Measurements from ENCODE around the gene CSPG5. TPM values are rescaled to one million over a fixed set of nuclear protein-coding genes. Genes with fewer than 3 reads are reported as not detected.

The CSPG5 gene
- polyA plus RNA-seq, 4 donors = 0.37 to 0.64 TPM; not detected in 2

DNA sequence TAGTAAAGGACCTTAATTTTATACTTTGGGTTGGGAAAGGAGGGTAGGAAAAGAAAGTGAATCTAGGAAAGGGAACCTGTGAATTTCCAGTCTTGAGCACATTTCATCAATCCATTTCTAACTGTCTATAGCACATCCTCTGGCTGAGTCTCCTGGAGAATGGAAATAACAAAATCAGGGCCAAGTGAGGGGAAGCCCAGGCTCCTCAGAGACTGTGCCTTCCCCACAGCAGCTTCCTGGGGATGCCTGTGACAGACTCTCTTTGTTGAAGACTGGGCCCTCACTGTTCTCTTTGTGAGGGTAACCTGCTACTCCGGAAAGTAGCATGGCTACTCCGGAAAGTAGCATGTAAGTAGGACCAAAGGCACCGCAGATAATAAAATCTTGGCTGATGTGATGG, 22.6 kb upstream of the CSPG5 start:
- H3K27ac ChIP-seq (ENCODE audit: low read depth in 1 of 3, low read length in 2 of 3) = no peak overlapping the region
- no peak for DNase-seq
- H3K4me3 ChIP-seq (ENCODE audit: low read depth in 1 of 3, low read length in 3 of 3) = no peak overlapping the region
- peaks cover 5 to 54% (median 5%) of the 10 kb centered on the region in 3 donors for H3K36me3 ChIP-seq (ENCODE audit: control insufficient read depth in 3 of 3, insufficient read depth in 2 of 3, low read depth in 1 of 3, low read length in 3 of 3)
- no peaks in the 10 kb centered on the region for H3K9me3 ChIP-seq (ENCODE audit: control insufficient read depth in 2 of 2, insufficient read depth in 1 of 2, low read depth in 1 of 2, low read length in 1 of 2)
- no peaks in the 10 kb centered on the region for H3K27me3 ChIP-seq (ENCODE audit: control insufficient read depth in 3 of 3, insufficient read depth in 3 of 3, low read length in 3 of 3)
- no peak for FAIRE-seq
- WGBS, 3 donors = 93 to 95% (median 94%) methylated on average over 3 of the region's 3 CpGs
- no peaks in the 10 kb centered on the region for H3K4me1 ChIP-seq (ENCODE audit: control insufficient read depth in 3 of 3, insufficient read depth in 2 of 3, low read depth in 1 of 3, low read length in 2 of 3)

DNA sequence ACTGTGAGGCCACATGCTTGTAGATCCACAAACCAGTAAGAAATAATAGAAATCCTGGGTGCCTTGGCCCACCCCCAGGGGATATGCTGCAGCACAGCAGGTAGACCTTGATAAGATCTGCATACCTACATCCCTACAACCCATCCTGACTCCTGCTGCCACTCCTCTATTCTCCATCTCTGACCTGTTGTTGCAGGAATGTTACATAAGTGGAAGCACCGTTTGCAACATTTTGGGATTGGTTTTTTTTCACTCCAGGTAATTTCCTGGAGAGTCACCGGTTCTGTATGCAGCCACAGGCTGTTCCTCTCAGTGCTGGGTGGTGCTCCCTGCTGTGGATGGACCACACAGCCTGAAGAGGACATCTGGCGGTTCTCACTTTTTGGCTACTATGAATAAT, 16.1 kb upstream of the CSPG5 start:
- Histone ChIP-seq H3K4me1 (ENCODE audit: control insufficient read depth in 3 of 3, insufficient read depth in 2 of 3, low read depth in 1 of 3, low read length in 2 of 3) (no peaks in the 10 kb centered on the region), H3K27ac (ENCODE audit: low read depth in 1 of 3, low read length in 2 of 3) (no peak overlapping the region), H3K27me3 (ENCODE audit: control insufficient read depth in 3 of 3, insufficient read depth in 3 of 3, low read length in 3 of 3) (no peaks in the 10 kb centered on the region), H3K4me3 (ENCODE audit: low read depth in 1 of 3, low read length in 3 of 3) (no peak overlapping the region), H3K36me3 (ENCODE audit: control insufficient read depth in 3 of 3, insufficient read depth in 2 of 3, low read depth in 1 of 3, low read length in 3 of 3) (peaks cover 4 to 51% (median 7%) of the 10 kb centered on the region in 3 donors), H3K9me3 (ENCODE audit: control insufficient read depth in 2 of 2, insufficient read depth in 1 of 2, low read depth in 1 of 2, low read length in 1 of 2) (no peaks in the 10 kb centered on the region)
- no peak for FAIRE-seq
- 73 to 85% (median 82%) methylated on average over 3 of the region's 3 CpGs for WGBS, 3 donors
- no peak for DNase-seq

DNA sequence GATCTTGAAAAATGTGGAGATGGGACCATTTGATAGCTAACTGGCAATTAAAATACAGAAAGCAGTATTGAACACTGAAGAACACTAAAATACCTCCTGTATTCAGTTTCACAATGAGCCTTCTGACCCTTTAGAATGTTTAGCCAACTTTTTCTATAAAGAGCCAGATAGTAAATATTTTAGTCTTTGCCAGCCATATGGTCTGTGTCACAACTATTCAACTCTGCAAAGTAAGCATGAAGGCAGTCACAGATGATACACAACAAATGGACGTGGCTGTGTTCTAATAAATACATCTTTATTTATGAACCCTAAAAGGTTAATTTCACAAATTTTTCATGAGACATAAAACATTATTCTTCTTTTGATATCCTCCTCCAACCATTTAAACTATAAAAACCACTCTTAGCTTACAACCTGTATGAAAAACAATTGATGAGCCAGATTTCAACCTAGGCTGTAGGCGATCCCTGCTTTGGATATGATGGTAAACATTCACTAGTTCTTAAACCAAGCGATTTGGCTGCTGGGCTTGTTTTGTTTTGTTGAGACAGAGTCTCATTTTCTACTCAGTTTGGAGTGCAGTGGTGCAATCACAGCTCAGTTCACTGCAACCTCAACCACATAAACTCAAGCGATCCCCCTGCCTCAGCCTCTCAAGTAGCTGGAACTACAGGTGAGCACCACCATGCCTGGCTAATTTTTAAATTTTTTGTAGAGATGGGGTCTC, 13.6 kb upstream of the CSPG5 start:
- H3K4me3 ChIP-seq (ENCODE audit: low read depth in 1 of 3, low read length in 3 of 3) = no peak overlapping the region
- FAIRE-seq (no peak), DNase-seq (no peak)
- H3K27me3 ChIP-seq (ENCODE audit: control insufficient read depth in 3 of 3, insufficient read depth in 3 of 3, low read length in 3 of 3) = no peaks in the 10 kb centered on the region
- WGBS, 3 donors = 77 to 93% (median 92%) methylated on average over 4 of the region's 4 CpGs
- no peaks in the 10 kb centered on the region for H3K9me3 ChIP-seq (ENCODE audit: control insufficient read depth in 2 of 2, insufficient read depth in 1 of 2, low read depth in 1 of 2, low read length in 1 of 2)
- no peaks in the 10 kb centered on the region for H3K4me1 ChIP-seq (ENCODE audit: control insufficient read depth in 3 of 3, insufficient read depth in 2 of 3, low read depth in 1 of 3, low read length in 2 of 3)
- peaks cover 16 to 47% (median 23%) of the 10 kb centered on the region in 3 donors for H3K36me3 ChIP-seq (ENCODE audit: control insufficient read depth in 3 of 3, insufficient read depth in 2 of 3, low read depth in 1 of 3, low read length in 3 of 3)
- no peak overlapping the region for H3K27ac ChIP-seq (ENCODE audit: low read depth in 1 of 3, low read length in 2 of 3)

DNA sequence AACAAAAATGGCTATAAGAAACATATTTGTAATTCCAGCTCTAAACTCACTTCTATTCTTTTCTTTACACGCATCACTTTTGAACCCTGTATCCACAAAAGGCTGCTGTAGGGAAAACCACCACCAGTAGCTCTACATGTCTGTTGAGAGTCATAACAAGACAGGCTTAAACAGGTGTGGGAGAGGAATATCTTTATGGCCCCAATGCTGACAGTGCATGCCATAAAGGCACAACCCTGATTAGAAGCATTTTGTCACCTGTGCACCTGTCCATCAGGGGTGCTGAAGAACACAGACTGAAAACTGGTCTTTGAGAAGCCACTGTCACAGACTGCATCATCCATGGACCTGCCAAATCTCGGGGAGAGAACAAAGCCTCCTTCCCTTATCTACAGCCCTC, 11.6 kb upstream of the CSPG5 start:
- Histone ChIP-seq H3K36me3 (ENCODE audit: control insufficient read depth in 3 of 3, insufficient read depth in 2 of 3, low read depth in 1 of 3, low read length in 3 of 3) (peaks cover 19 to 48% (median 26%) of the 10 kb centered on the region in 3 donors), H3K27me3 (ENCODE audit: control insufficient read depth in 3 of 3, insufficient read depth in 3 of 3, low read length in 3 of 3) (no peaks in the 10 kb centered on the region), H3K27ac (ENCODE audit: low read depth in 1 of 3, low read length in 2 of 3) (no peak overlapping the region), H3K4me1 (ENCODE audit: control insufficient read depth in 3 of 3, insufficient read depth in 2 of 3, low read depth in 1 of 3, low read length in 2 of 3) (no peaks in the 10 kb centered on the region), H3K9me3 (ENCODE audit: control insufficient read depth in 2 of 2, insufficient read depth in 1 of 2, low read depth in 1 of 2, low read length in 1 of 2) (no peaks in the 10 kb centered on the region), H3K4me3 (ENCODE audit: low read depth in 1 of 3, low read length in 3 of 3) (no peak overlapping the region)
- FAIRE-seq (no peak), DNase-seq (peak in 1 of 2 donors; percentile 39)
- WGBS, 3 donors = 43 to 76% (median 67%) methylated on average over 2 of the region's 2 CpGs

DNA sequence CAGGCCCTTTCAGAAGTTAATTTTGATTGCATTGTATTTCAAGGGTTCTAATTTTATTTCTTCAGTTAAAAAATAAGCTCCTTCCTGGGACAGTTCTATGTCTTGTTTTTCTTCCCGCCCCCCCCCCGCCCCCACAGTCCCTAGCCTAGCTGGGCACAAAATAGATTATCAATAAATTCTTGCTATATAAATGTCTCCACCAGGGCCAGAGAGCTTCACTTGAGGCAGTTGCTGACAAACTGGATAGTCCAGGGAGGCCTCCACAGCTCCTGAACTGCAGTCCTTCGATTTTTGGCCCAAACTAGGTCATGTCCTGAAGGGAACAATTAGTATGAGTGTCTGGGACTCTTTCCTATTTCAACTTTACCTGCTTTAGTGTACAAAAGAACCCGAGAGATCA, 9.9 kb upstream of the CSPG5 start:
- 91 to 99% (median 92%) methylated on average over 4 of the region's 4 CpGs for WGBS, 3 donors

DNA sequence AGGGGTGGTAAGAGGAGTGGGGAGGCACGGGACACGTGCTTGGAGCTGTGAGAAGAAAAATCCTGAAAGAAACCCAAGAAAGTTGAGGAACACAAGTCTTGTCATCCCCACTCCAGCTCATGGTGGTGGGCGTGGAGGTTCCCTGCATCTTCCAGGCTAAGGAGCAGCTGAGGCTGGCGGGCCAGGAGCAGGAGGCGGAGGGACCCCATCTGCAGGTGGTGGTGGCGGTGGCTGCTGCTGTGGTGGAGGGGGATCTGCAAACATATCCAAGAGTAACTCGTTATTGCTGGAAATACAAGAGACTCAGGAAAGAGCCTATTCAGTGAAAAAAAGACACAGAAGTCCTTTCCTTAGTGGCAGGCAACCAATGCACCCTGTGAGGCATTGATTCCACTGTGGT, 9.4 kb upstream of the CSPG5 start:
- no peak for FAIRE-seq
- Histone ChIP-seq H3K36me3 (ENCODE audit: control insufficient read depth in 3 of 3, insufficient read depth in 2 of 3, low read depth in 1 of 3, low read length in 3 of 3) (peaks cover 15 to 42% (median 25%) of the 10 kb centered on the region in 3 donors), H3K4me3 (ENCODE audit: low read depth in 1 of 3, low read length in 3 of 3) (no peak overlapping the region), H3K9me3 (ENCODE audit: control insufficient read depth in 2 of 2, insufficient read depth in 1 of 2, low read depth in 1 of 2, low read length in 1 of 2) (no peaks in the 10 kb centered on the region), H3K27me3 (ENCODE audit: control insufficient read depth in 3 of 3, insufficient read depth in 3 of 3, low read length in 3 of 3) (no peaks in the 10 kb centered on the region), H3K4me1 (ENCODE audit: control insufficient read depth in 3 of 3, insufficient read depth in 2 of 3, low read depth in 1 of 3, low read length in 2 of 3) (no peaks in the 10 kb centered on the region), H3K27ac (ENCODE audit: low read depth in 1 of 3, low read length in 2 of 3) (no peak overlapping the region)
- WGBS, 3 donors = 93 to 97% (median 94%) methylated on average over 7 of the region's 7 CpGs
- no peak for DNase-seq

More for the DNA sequence above, 9.9 kb upstream of the CSPG5 start:
- FAIRE-seq (no peak), DNase-seq (no peak)
- no peaks in the 10 kb centered on the region for H3K4me1 ChIP-seq (ENCODE audit: control insufficient read depth in 3 of 3, insufficient read depth in 2 of 3, low read depth in 1 of 3, low read length in 2 of 3)
- no peaks in the 10 kb centered on the region for H3K27me3 ChIP-seq (ENCODE audit: control insufficient read depth in 3 of 3, insufficient read depth in 3 of 3, low read length in 3 of 3)
- H3K4me3 ChIP-seq (ENCODE audit: low read depth in 1 of 3, low read length in 3 of 3) = no peak overlapping the region
- H3K36me3 ChIP-seq (ENCODE audit: control insufficient read depth in 3 of 3, insufficient read depth in 2 of 3, low read depth in 1 of 3, low read length in 3 of 3) = peaks cover 15 to 45% (median 25%) of the 10 kb centered on the region in 3 donors
- no peak overlapping the region for H3K27ac ChIP-seq (ENCODE audit: low read depth in 1 of 3, low read length in 2 of 3)
- H3K9me3 ChIP-seq (ENCODE audit: control insufficient read depth in 2 of 2, insufficient read depth in 1 of 2, low read depth in 1 of 2, low read length in 1 of 2) = no peaks in the 10 kb centered on the region

DNA sequence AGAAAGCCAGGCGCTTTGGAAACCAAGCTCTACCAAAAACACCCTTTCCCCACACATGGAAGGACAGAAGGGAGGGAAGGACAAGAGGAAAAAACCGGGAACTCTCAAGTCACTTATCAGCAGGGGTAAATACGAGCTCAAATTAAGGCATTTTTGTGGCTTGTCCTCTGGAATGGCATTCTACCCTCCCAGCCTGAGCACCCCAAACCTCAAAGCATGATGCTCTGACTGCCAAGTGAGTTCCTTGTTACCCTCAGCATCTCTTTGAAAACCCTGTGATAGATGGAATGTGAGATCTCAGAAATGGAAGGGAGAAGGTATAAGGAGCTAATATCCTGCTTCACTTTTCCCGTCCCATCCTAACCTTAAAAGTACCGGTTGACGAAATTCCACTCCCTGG, 8.1 kb upstream of the CSPG5 start:
- Histone ChIP-seq H3K27me3 (ENCODE audit: control insufficient read depth in 3 of 3, insufficient read depth in 3 of 3, low read length in 3 of 3) (no peaks in the 10 kb centered on the region), H3K9me3 (ENCODE audit: control insufficient read depth in 2 of 2, insufficient read depth in 1 of 2, low read depth in 1 of 2, low read length in 1 of 2) (no peaks in the 10 kb centered on the region), H3K4me3 (ENCODE audit: low read depth in 1 of 3, low read length in 3 of 3) (no peak overlapping the region), H3K27ac (ENCODE audit: low read depth in 1 of 3, low read length in 2 of 3) (no peak overlapping the region), H3K36me3 (ENCODE audit: control insufficient read depth in 3 of 3, insufficient read depth in 2 of 3, low read depth in 1 of 3, low read length in 3 of 3) (peaks cover 15 to 37% (median 25%) of the 10 kb centered on the region in 3 donors), H3K4me1 (ENCODE audit: control insufficient read depth in 3 of 3, insufficient read depth in 2 of 3, low read depth in 1 of 3, low read length in 2 of 3) (no peaks in the 10 kb centered on the region)
- WGBS, 3 donors = 89 to 95% (median 92%) methylated on average over 6 of the region's 6 CpGs
- DNase-seq (no peak), FAIRE-seq (no peak)

DNA sequence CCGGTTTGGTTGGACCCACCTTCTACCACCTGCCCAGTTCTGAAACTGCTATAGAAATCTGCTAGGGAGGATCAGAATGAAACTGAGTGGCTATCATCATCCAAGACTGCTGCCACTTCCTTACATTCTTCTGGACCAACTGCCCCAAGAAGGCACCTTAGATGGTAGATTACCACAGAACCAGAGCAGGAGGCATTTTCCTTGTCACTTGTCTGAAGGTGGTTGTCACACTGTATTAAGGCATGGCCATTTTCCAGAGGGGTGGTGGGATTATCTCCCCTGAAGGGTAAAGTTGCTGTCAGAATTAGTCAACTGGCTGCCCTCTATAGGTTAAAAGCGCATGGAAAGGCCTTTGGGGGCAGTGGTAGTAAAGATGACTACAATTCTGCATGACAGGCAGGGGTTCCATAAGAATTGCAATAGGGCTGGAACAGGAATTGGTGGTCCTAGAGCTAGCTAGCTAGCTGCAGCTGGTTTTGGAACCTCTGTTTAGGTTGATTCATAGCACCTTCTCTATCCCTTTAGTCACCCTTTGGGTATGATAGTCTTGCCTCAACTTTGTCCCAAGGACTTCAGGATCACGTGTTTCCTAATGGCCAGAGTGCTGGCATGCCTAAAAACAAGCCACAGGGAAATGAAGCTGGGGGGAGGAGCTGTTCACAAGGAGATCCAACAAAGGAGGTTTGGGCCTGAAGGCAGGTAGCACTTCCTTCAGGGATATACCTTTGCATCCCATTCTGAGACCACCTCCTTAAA, 4.8 kb upstream of the CSPG5 start:
- no peak for FAIRE-seq
- no peaks in the 10 kb centered on the region for H3K4me1 ChIP-seq (ENCODE audit: control insufficient read depth in 3 of 3, insufficient read depth in 2 of 3, low read depth in 1 of 3, low read length in 2 of 3)
- DNase-seq = no peak
- peaks cover 12 to 23% (median 15%) of the 10 kb centered on the region in 3 donors for H3K36me3 ChIP-seq (ENCODE audit: control insufficient read depth in 3 of 3, insufficient read depth in 2 of 3, low read depth in 1 of 3, low read length in 3 of 3)
- H3K27me3 ChIP-seq (ENCODE audit: control insufficient read depth in 3 of 3, insufficient read depth in 3 of 3, low read length in 3 of 3) = peaks cover 4 to 17% (median 6%) of the 10 kb centered on the region in 3 donors
- no peak overlapping the region for H3K27ac ChIP-seq (ENCODE audit: low read depth in 1 of 3, low read length in 2 of 3)
- WGBS, 3 donors = 78 to 84% (median 81%) methylated on average over 3 of the region's 3 CpGs
- no peak overlapping the region for H3K4me3 ChIP-seq (ENCODE audit: low read depth in 1 of 3, low read length in 3 of 3)
- H3K9me3 ChIP-seq (ENCODE audit: control insufficient read depth in 2 of 2, insufficient read depth in 1 of 2, low read depth in 1 of 2, low read length in 1 of 2) = no peaks in the 10 kb centered on the region
